Stimulated activated CD4-positive, alpha-beta T cell treated with anti-CD3 and anti-CD28 coated beads, TNF-alpha, amount 100 ng/mL, for 24 hours (primary cell): ENCODE results near the gene GRB14.
"Not testable (repeated sequence)": the region's sequence is repeated elsewhere in the genome, so short reads cannot be mapped to it uniquely, and the experiment has no call there.

Experiments used
- DNase-seq, 3 experiments: peaks; one replicate each; pipeline ENCODE4 v3.0.0-alpha.2; 2020; ENCODE audit warnings: low read depth in 3 of 3

GRB14 gene

GRCh38 chr2:164620873-164621763 is at the start of gene GRB14:
Gene GRB14, minus strand, starts transcription at chr2:164621482. Its CDS starts 173 bp downstream, at chr2:164621309.
- DNase-seq: no peak

- no peak for DNase-seq
These were observed 48.0 kb upstream of the GRB14 start for GRCh38 chr2:164669291-164669690.

GRCh38 chr2:164667566-164667965 is 46.3 kb upstream of the GRB14 start:
- DNase-seq: no peak

GRCh38 chr2:164664070-164664469 is 42.8 kb upstream of the GRB14 start:
- DNase-seq: no peak

- DNase-seq: no peak
These were observed 41.8 kb upstream of the GRB14 start for GRCh38 chr2:164662868-164663631.

- DNase-seq: no peak
These were observed 40.8 kb upstream of the GRB14 start for GRCh38 chr2:164662066-164662465.

- no peak for DNase-seq
These were observed 40.1 kb upstream of the GRB14 start for GRCh38 chr2:164661349-164661748.

- DNase-seq: no peak
These were observed 35.8 kb upstream of the GRB14 start for GRCh38 chr2:164657129-164657528.

GRCh38 chr2:164655750-164656149 is 34.5 kb upstream of the GRB14 start:
- no peak for DNase-seq

GRCh38 chr2:164655336-164655735 is 34.1 kb upstream of the GRB14 start:
- DNase-seq: no peak

GRCh38 chr2:164651361-164651760 is 30.1 kb upstream of the GRB14 start:
- no peak for DNase-seq

GRCh38 chr2:164644036-164644700 is 22.9 kb upstream of the GRB14 start:
- no peak for DNase-seq

- no peak for DNase-seq
These were observed 21.8 kb upstream of the GRB14 start for GRCh38 chr2:164642946-164643555.

GRCh38 chr2:164642268-164642667 is 21.0 kb upstream of the GRB14 start:
- no peak for DNase-seq

- not testable (repeated sequence) for DNase-seq
These were observed 7.0 kb upstream of the GRB14 start for GRCh38 chr2:164628319-164628718.

- no peak for DNase-seq
These were observed 4.2 kb upstream of the GRB14 start for GRCh38 chr2:164625378-164625971.

- no peak for DNase-seq
These were observed 3.0 kb upstream of the GRB14 start for GRCh38 chr2:164624316-164624715.

GRCh38 chr2:164622338-164623106 is 1.2 kb upstream of the GRB14 start:
- no peak for DNase-seq

- no peak for DNase-seq
These were observed 453 bp upstream of the GRB14 start for GRCh38 chr2:164621764-164622105.

GRCh38 chr2:164620457-164620856 is 825 bp downstream of the GRB14 start:
- no peak for DNase-seq

- no peak for DNase-seq
These were observed 3.8 kb downstream of the GRB14 start for GRCh38 chr2:164617466-164617865.
